Activated CD8-positive, alpha-beta memory T cell treated with anti-CD3 and anti-CD28 coated beads, Interleukin-2, amount 50 U/mL, for 1 hour (primary cell): ENCODE results near the gene CARNS1.

Experiments
- DNase-seq: peaks from one replicate; pipeline ENCODE4 v3.0.0-alpha.2; 2020; ENCODE audit errors: extremely low read depth

CARNS1 gene, protein sequence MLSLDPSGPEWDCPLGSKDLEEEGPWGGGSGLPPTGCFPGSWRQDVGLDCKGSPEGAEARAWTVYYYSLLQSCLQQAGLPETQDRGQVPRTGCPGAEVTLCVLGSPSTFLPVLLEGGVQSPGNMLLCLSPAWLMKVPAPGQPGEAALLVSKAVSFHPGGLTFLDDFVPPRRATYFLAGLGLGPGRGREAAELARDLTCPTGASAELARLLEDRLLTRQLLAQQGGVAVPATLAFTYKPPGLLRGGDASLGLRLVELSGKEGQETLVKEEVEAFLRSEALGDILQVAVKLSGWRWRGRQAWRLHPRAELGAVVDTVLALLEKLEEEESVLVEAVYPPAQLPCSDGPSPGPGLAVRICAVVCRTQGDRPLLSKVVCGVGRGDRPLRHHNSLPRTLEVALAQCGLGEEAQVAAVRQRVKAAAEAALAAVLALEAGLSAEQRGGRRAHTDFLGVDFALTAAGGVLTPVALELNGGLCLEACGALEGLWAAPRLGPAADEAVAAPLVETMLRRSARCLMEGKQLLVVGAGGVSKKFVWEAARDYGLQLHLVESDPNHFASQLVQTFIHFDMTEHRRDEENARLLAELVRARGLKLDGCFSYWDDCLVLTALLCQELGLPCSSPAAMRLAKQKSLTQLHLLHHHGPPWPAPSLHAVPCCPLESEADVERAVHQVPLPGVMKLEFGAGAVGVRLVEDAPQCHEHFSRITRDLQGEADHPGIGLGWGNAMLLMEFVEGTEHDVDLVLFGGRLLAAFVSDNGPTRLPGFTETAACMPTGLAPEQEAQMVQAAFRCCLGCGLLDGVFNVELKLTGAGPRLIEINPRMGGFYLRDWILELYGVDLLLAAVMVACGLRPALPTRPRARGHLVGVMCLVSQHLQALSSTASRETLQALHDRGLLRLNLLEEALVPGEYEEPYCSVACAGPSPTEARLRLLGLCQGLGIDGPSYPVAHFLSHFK

DNA sequence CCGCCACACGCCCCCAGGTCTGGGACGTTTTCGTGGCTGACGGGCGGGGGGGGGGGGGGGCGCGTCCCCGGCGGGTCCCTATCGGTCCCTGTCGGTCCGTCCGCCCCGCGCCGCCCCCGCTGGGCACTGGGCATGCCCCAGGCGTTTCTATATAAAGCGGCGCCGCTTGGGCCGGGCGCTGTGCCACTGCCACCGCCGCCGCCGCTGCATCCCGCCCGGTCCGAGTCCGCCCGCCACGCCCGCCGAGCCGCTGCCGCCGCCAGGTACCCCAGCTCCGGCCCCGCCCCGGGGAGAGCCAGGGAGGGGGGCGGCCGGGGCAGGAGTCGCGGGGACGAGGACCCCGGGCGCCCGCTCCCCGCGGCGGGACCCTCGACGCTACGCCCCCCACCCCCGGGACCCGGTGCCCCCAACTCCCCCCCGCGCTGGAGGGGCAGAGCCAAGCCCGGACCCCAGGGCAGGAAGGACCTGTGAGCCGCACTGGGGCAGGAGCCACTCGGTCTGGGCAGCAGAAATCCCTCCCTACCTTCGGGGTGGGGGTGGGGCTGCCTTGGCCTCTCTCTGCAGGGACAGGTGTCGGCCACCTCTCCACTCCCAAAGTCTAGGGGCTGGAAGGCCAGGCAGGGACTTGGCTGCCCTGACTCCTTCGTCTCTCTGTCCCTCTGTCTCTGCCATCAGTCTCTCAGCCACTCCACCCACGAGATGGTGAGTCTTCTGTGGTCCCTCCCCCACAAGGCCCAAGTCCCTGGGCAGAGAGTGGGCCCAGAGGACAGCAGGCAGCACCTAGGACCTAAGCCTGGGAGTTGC, at the start of gene CARNS1:
TSS of gene CARNS1 (plus strand) at position 178 of the 804 bp plus-strand sequence. CDS start at position 700, 522 bp downstream.
- no peak for DNase-seq

DNA sequence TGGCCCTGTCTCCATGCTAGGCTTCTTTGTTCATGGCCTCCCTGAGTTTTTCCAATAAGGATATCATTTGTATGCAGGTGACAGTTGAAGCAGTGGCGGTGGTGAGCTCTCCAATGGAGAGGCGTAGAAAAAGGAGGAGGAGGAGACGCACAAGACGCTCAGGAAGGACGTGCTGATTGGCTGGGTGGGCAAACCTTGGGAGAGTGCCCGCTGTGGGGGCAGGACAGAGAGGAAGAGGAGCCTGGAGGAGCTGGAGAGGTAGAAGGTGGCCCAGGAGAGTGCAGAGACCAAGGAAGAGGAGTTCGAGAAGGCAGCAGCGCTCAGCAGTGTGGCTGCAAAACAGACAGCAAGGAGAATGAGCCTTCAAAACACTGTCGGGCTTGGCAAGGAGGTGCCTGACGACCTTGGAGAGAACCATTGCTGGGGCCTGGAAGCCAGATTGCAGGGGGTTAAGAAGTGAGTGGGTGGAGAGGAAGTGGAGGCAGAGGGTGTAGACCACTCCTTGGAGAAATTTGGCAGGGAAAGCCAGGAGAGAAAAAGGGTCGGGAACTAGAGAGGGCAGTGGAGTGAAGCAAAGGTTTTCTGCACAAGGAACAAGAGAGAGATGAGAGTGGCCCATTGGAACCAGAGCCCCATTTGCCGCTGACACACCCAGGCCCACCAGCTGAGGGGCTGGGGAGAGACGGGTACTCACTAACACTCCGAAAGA, 49.6 kb upstream of the CARNS1 start:
- DNase-seq: no peak

DNA sequence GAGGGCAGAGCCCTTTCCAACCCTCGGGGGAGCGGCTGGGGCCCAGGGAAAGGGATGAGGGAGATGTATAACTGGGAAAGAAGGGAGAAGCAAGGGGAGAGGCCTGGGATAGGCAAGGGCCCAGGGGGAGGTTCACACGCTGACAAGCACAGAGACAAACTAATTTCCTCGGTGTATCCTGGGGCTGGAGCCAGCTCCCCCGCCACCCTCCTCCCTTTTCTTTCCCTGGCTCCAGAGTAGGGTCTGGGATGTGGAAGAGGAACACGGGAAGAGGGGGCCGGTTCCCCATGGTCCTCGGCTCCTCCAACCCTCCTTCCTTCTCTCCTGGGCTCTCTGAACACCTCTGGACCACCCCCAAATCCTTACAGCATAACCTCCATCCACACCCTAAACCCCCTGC, 48.9 kb upstream of the CARNS1 start:
- DNase-seq: no peak

DNA sequence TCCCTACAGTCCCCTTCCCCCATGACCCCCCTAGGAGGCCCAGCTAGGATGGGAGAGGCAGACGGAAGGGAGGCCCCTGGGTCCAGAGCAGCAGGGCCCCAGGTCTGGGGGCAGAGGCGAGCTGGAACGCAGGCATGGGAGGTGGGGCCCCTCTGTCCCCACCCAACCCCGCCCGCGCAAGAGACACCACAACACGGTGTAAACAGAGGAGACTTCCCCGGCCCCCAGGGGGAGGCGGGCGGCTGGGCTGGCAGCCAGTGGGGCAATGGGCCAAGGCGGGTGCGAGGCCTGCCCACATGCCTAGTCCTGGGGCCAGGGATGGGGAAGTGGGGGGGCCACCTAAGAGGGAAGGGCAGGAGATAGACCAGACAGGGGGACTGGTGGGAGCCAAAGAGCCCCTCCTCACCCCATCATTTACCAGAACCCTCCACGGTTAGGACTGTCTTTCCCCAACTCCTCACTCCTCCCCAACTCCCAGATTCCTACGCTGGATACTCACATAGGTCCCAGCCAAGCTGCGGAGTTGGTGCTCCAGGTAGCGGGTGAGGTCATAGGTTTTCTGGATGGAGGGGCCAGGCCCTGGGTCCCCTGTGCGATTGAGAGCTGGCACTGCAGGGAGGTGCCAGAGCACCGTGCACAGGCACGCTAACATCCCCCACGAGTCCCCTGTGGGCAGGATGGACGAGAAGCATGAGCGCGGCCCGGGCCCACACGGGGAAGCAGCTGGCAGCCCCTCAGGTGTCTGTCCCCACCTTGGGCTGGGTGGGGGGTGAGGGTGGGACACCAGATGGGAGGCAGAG, 48.3 kb upstream of the CARNS1 start:
- no peak for DNase-seq

DNA sequence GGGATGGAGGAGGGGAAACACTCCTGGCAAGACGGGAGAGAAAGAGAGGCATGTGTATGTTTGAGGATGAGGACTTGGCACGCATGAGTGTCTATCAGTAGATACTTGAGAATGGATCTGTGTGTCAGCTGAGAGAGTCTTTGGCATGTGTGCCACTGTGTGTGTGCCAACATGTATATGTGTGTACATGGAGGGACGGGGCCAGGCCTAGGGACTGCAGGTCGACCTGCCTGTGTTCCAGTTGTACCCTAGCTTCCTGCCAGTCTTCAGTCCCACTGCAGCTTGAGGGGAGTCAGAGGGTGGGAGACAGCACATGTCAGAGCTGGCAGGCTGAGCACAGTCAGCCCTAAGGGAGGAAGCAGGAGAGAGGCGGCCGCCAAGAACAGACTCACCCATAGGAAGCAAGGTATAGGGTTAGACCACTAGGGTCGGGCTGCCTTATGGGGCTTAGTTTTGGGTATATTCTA, 47.7 kb upstream of the CARNS1 start:
- no peak for DNase-seq

- DNase-seq: no peak
These were observed 46.9 kb upstream of the CARNS1 start for GRCh38 chr11:67368621-67369020.

DNA sequence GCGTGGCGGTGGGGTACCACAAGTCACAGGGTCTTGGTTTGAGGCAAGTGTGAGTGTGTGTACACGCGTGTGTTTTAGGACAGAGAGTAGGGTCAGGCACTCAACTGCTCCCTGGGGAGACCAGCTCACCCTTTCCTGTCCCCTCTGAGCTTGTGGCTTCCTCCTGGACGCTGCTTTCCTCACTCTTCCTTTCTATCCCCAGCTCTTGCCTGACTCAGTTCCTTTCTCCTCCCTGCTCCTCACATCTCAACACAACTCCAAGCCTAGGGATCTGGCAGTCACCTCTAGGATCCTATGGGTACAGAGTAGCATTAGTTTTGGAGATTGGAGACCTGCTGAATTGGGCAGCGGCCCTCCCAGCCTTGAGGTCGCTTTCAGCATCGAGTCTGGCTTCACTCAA, 46.2 kb upstream of the CARNS1 start:
- DNase-seq: no peak

DNA sequence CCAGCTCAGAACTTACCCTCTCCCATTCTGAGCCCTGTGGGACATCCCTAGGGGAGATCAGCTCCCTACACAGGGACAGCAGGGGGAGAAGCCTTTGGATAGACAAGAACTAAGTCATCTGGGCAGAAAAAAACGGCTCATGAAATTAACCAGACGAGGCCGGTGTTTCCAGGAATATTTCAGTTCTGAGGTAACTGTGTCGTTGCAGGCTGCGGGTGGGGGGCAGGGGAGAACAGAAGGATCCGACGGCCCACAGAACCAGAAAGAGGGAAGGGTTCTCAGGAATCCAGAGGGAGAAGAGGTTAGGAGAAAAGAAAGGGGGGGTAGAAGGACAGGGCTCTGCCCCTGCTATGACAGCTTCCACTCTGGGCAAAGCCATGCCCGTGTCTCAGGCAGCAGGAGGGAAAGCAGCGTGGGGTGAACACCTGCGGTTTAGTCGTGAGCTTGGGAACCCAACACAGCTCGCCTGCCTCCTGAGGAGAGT, 45.6 kb upstream of the CARNS1 start:
- DNase-seq: no peak

- DNase-seq: no peak
These were observed 45.0 kb upstream of the CARNS1 start for GRCh38 chr11:67370351-67371076.

GRCh38 chr11:67371189-67371910, 44.1 kb upstream of the CARNS1 start:
- DNase-seq: no peak

DNA sequence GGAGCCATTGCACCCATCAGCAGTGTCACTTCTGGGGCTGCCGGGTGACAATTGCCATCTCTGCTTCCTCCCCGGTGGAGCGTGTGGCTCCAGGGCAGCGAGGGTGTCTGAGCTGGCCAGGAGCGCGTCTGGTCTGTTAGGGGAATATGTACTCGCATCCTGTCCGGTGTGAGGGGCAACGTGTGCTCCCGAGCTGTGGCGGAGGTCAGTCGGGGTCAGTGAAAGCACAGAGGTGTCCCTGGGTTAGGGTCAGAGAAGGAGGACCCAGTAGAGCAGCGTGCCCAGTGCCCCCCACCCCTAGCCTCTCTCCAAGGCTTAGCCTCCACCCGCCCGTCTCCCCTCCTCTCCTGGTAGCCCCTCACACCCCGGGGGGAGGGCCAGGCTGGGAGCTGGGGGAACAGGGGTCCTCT, 43.6 kb upstream of the CARNS1 start:
- DNase-seq: no peak

GRCh38 chr11:67372321-67372992, 43.0 kb upstream of the CARNS1 start:
- DNase-seq: no peak

GRCh38 chr11:67372993-67373647, 42.4 kb upstream of the CARNS1 start, which contains the start of gene CLCF1:
TSS of gene CLCF1 (minus strand) at chr11:67373598. CDS start at chr11:67373539, 59 bp downstream.
- DNase-seq: no peak

DNA sequence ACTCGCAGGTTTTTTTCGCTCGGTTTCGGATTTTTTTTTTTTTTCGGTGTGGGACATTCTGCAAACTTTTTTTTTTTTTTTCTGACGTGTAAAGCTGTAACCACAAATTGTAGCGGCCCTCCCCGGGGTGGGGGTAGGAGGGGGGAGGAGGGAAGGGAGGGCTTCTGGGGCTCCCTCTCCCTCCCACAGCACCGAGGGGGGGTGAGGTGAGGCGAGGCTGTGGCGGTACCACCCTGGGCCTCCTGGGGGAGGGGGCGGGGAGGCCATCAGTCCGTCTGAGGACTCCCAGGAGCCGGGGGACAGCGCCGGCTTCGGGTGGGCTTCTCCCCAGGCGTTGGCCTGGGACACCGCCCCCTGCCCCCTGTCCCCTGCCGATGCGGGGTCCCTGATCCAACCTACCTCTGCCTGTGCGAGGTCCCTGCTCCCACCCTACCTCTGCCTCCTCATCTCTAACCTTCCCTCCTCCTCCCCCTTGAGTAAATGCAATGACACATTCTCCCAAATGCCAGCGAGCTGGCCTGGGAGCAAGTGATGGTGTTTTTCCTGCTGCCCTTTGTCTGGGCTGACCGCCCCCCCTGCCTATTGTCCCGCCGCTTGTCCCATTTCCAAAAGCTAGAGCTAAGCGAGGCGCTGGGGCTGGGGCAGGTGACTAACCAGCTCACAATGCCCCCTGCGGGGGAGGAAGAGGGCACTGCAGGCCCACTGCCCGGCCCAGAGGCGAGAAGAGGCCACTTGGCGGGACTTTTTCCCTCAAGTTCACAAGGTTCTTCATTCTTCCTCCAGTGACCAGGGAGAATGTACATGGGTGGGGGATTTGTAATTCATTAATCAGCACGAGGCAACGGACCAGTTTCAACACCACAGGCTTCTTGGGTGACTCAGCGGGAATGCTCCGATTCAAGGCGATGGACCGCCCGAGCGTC, 41.6 kb upstream of the CARNS1 start:
- peak; percentile 62 for DNase-seq

- DNase-seq: no peak
These were observed 40.8 kb upstream of the CARNS1 start for GRCh38 chr11:67374571-67375281.
